ENCODE results near the gene NELFB. TPM values are rescaled to one million over a fixed set of nuclear protein-coding genes. Genes with fewer than 3 reads are reported as not detected.

The NELFB gene
- total and polyA plus RNA-seq, 2 donors (not counting 1 experiment from before 2014, with no cell fraction given): 53.7 to 55.8 TPM

DNA sequence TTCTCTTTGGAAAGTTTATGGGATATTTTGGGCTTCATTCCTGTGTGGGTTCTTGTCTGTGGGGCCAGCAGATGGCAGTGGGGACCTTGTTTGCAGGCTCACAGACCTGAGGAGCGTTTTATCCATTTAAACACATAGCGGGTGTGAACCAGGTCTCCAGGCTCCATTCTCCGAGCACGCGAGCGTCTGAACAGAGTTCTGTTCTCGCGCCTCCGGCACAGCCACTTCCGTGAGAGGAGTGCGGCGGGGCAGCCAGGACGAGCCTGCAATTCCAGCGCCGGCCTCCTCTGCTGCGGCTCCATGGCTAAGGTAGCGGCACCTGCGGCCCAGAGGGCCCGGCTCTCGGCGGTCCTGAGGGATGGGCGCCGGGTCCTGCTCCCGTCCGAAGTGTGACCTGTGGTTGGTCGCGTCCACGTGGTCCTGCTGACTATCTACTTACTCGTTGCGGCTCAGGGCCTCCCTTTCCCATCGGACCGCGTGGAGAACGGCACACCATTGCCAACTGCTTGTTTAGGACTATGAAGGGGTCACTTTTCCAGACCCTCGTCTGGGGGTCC, 39.6 kb downstream of the NELFB start:
- Mint-ChIP-seq H3K9me3 (ENCODE audit: insufficient read depth) (no peaks in the 10 kb centered on the region), H3K4me1 (peaks cover 15% of the 10 kb centered on the region), H3K27ac (peak overlapping the region; percentile 26), H3K4me3 (peak overlapping the region; percentile 73), H3K27me3 (peaks cover 28% of the 10 kb centered on the region)
- DNase-seq (peak; percentile 53), ATAC-seq (ENCODE audit: low read depth) (peak; percentile 12)
- Histone ChIP-seq H3K4me2 (replicated peaks; ENCODE audit: low read depth, low read length, poor library complexity, severe bottlenecking) (peak overlapping the region; percentile 95), H3K9me3 (ENCODE audit: control extremely low read depth in 1 of 3, control insufficient read depth in 2 of 3, insufficient read depth in 1 of 3, low read length in 2 of 3) (peaks cover 0 to 27% (median 4%) of the 10 kb centered on the region in 3 donors), H2AFZ (ENCODE audit: insufficient read depth, low read depth, low read length, poor library complexity, severe bottlenecking) (peak overlapping the region; percentile 64), H3K27ac (ENCODE audit: low read length in 2 of 2) (no peak overlapping the region), H3K79me2 (ENCODE audit: control insufficient read depth, insufficient read depth, low read length) (no peaks in the 10 kb centered on the region), H3K27me3 (replicated peaks in 1 of 4; ENCODE audit: control extremely low read depth in 1 of 4, control insufficient read depth in 3 of 4, insufficient read depth in 4 of 4, low read length in 3 of 4) (peaks cover 0 to 53% (median 30%) of the 10 kb centered on the region in 4 experiments), H3K9ac (ENCODE audit: low read length) (peak overlapping the region; percentile 55), H3K36me3 (replicated peaks in 1 of 2; ENCODE audit: control extremely low read depth in 1 of 2, control insufficient read depth in 1 of 2, extremely low read depth in 1 of 2, insufficient read depth in 2 of 2, low read length in 1 of 2) (no peaks in the 10 kb centered on the region), H4K20me1 (ENCODE audit: control insufficient read depth, insufficient read depth, low read length, poor library complexity, severe bottlenecking) (peaks cover 9% of the 10 kb centered on the region), H3K4me3 (ENCODE audit: control extremely low read depth in 1 of 5, extremely low read depth in 1 of 5, insufficient read depth in 1 of 5, low read depth in 2 of 5, low read length in 4 of 5) (peak overlapping the region in 4 of 5 experiments; percentile 21 to 55 (median 40)), H3K4me1 (ENCODE audit: control insufficient read depth in 2 of 2, insufficient read depth in 2 of 2, low read length in 2 of 2) (peaks cover 26 to 28% of the 10 kb centered on the region in 2 donors)
- CTCF ChIA-PET: interaction anchor here (1.3 kb wide), 1 partner anchor 18 kb away, joined by 3 read pairs; no protein-coding TSS in a partner anchor
- intact Hi-C loops (cut with micrococcal nuclease): loop anchor here (1.0 to 10.0 kb wide), 2 partner anchors 151 to 240 kb away; no protein-coding TSS in a partner anchor
- 18% methylated on average over 35 of the region's 35 CpGs for WGBS (ENCODE audit: insufficient coverage)
- POLR2A ChIA-PET: interaction anchor here (0.5 to 0.6 kb wide), 2 partner anchors 253 to 387 kb away, joined by 3 to 6 read pairs; no protein-coding TSS in a partner anchor
- TF ChIP-seq, protein P1, sequence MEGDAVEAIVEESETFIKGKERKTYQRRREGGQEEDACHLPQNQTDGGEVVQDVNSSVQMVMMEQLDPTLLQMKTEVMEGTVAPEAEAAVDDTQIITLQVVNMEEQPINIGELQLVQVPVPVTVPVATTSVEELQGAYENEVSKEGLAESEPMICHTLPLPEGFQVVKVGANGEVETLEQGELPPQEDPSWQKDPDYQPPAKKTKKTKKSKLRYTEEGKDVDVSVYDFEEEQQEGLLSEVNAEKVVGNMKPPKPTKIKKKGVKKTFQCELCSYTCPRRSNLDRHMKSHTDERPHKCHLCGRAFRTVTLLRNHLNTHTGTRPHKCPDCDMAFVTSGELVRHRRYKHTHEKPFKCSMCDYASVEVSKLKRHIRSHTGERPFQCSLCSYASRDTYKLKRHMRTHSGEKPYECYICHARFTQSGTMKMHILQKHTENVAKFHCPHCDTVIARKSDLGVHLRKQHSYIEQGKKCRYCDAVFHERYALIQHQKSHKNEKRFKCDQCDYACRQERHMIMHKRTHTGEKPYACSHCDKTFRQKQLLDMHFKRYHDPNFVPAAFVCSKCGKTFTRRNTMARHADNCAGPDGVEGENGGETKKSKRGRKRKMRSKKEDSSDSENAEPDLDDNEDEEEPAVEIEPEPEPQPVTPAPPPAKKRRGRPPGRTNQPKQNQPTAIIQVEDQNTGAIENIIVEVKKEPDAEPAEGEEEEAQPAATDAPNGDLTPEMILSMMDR (IDR thresholded peaks at IDR 0.05): no peak
- TF ChIP-seq EZH2 (IDR thresholded peaks at IDR 0.05; ENCODE audit: borderline replicate concordance, insufficient read depth, low read depth, low read length, poor library complexity, severe bottlenecking): no peak

DNA sequence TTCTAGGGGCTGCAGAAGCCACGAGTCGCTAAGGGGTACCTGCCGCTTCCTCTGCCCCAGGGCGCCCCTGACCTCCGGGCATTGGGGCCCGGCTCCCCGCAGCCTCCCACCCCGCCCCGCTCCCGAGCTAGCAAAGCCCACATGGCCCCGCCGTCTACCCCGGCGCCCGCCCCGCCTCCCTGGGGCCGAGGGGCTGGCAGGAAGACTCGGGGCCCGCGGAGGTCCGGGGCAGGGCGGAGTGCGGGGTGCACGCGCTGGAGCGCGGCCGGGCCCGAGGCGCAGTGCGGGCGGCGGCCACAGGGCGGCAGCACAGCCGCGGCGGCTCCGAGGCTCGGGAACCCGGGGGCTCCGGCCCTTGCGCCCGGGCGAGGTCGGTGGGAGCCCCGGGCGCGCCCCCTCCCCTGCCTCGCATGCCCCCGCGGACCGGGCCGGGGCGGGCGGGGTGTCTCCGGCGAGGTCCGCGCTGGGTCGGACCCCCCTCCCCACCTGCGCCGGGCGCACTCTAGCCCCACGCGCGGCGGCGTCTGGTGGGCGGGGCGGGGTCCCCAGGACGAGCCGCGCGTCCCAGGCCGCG, 40.2 kb downstream of the NELFB start:
- 2% methylated on average over 75 of the region's 76 CpGs for WGBS (ENCODE audit: insufficient coverage)
- TF ChIP-seq, protein P1 (IDR thresholded peaks at IDR 0.05): peak; percentile 59
- no peak for TF ChIP-seq EZH2 (IDR thresholded peaks at IDR 0.05; ENCODE audit: borderline replicate concordance, insufficient read depth, low read depth, low read length, poor library complexity, severe bottlenecking)
- ATAC-seq (ENCODE audit: low read depth) (peak; percentile 85), DNase-seq (peak; percentile 80)
- peaks cover 0 to 30% (median 4%) of the 10 kb centered on the region in 3 donors for H3K9me3 ChIP-seq (ENCODE audit: control extremely low read depth in 1 of 3, control insufficient read depth in 2 of 3, insufficient read depth in 1 of 3, low read length in 2 of 3)
- peaks cover 0 to 59% (median 35%) of the 10 kb centered on the region in 4 experiments for H3K27me3 ChIP-seq (replicated peaks in 1 of 4; ENCODE audit: control extremely low read depth in 1 of 4, control insufficient read depth in 3 of 4, insufficient read depth in 4 of 4, low read length in 3 of 4)
- H2AFZ ChIP-seq (ENCODE audit: insufficient read depth, low read depth, low read length, poor library complexity, severe bottlenecking): peak overlapping the region; percentile 64
- no peaks in the 10 kb centered on the region for H3K36me3 ChIP-seq (replicated peaks in 1 of 2; ENCODE audit: control extremely low read depth in 1 of 2, control insufficient read depth in 1 of 2, extremely low read depth in 1 of 2, insufficient read depth in 2 of 2, low read length in 1 of 2)
- H3K27me3 Mint-ChIP-seq: peaks cover 32% of the 10 kb centered on the region
- peak overlapping the region; percentile 55 for H3K9ac ChIP-seq (ENCODE audit: low read length)
- intact Hi-C loops (cut with micrococcal nuclease): loop anchor here (1.0 to 10.0 kb wide), 2 partner anchors 150 to 239 kb away; no protein-coding TSS in a partner anchor
- no peaks in the 10 kb centered on the region for H3K9me3 Mint-ChIP-seq (ENCODE audit: insufficient read depth)
- ChIA-PET CTCF (no interaction called here), POLR2A (interaction anchor here (0.6 kb wide), 2 partner anchors 41 to 387 kb away, joined by 3 to 5 read pairs; no protein-coding TSS in a partner anchor)
- no peak overlapping the region for H3K27ac Mint-ChIP-seq
- peaks cover 29% of the 10 kb centered on the region in 2 donors for H3K4me1 ChIP-seq (ENCODE audit: control insufficient read depth in 2 of 2, insufficient read depth in 2 of 2, low read length in 2 of 2)
- H3K79me2 ChIP-seq (ENCODE audit: control insufficient read depth, insufficient read depth, low read length): no peaks in the 10 kb centered on the region
- H3K4me2 ChIP-seq (replicated peaks; ENCODE audit: low read depth, low read length, poor library complexity, severe bottlenecking): peak overlapping the region; percentile 95
- peak overlapping the region; percentile 73 for H3K4me3 Mint-ChIP-seq
- H3K4me1 Mint-ChIP-seq: peaks cover 18% of the 10 kb centered on the region
- H3K27ac ChIP-seq (ENCODE audit: low read length in 2 of 2): no peak overlapping the region
- peak overlapping the region in 4 of 5 experiments; percentile 21 to 55 (median 40) for H3K4me3 ChIP-seq (ENCODE audit: control extremely low read depth in 1 of 5, extremely low read depth in 1 of 5, insufficient read depth in 1 of 5, low read depth in 2 of 5, low read length in 4 of 5)
- H4K20me1 ChIP-seq (ENCODE audit: control insufficient read depth, insufficient read depth, low read length, poor library complexity, severe bottlenecking): peaks cover 9% of the 10 kb centered on the region

All from B cell (primary cell).